GM23338 (cell line): ENCODE data around the gene JOSD2. TPM values are rescaled to one million over a fixed set of nuclear protein-coding genes. Genes with fewer than 3 reads are reported as not detected.

Experiments
- ATAC-seq: fragments of 200-7000 bp; cut with Tn5 transposase; 3 replicates; pipeline ENCODE4 v1.9.1; 2020
- DNase-seq: peaks from one replicate; pipeline ENCODE4 v3.0.0-alpha.2; 2015; ENCODE audit warnings: low spot score
- H2AFZ ChIP-seq: fragments of 200-600 bp; sonication (generic); 2 replicates; pipeline ENCODE4 v1.8.0; 2016; ENCODE audit warnings: antibody characterized with exemption, mild to moderate bottlenecking, moderate library complexity
- H3F3A ChIP-seq: fragments of 200-600 bp; sonication (generic); replicated peaks from 2 replicates; pipeline ENCODE4 v1.8.0; 2017; ENCODE audit warnings: antibody characterized with exemption, mixed run types, low read depth
- H3K27ac ChIP-seq: fragments of 200-600 bp; sonication (generic); 2 replicates; pipeline ENCODE4 v1.6.1; 2016; ENCODE audit warnings: low read depth
- H3K27me3 ChIP-seq: fragments of 200-600 bp; sonication (generic); 2 replicates; pipeline ENCODE4 v1.8.0; 2016; ENCODE audit warnings: mild to moderate bottlenecking, mixed run types, moderate library complexity; ENCODE audit not compliant: insufficient read depth
- H3K36me3 ChIP-seq: fragments of 200-600 bp; sonication (generic); 2 replicates; pipeline ENCODE4 v1.8.0; 2016; ENCODE audit warnings: mild to moderate bottlenecking; ENCODE audit not compliant: insufficient read depth
- H3K4me1 ChIP-seq: fragments of 200-600 bp; sonication (generic); 2 replicates; pipeline ENCODE4 v1.8.0; 2016; ENCODE audit warnings: mild to moderate bottlenecking, moderate library complexity; ENCODE audit not compliant: insufficient read depth
- H3K4me2 ChIP-seq: fragments of 200-600 bp; sonication (generic); 2 replicates; pipeline ENCODE4 v1.7.1; 2017; ENCODE audit warnings: mixed run types
- H3K4me3 ChIP-seq: fragments of 200-600 bp; sonication (generic); 2 replicates; pipeline ENCODE4 v1.6.1; 2016; ENCODE audit warnings: mixed run types
- H3K79me2 ChIP-seq: fragments of 200-600 bp; sonication (generic); replicated peaks from 2 replicates; pipeline ENCODE4 v1.8.0; 2017; ENCODE audit warnings: mild to moderate bottlenecking; ENCODE audit not compliant: insufficient read depth
- H3K9me2 ChIP-seq: fragments of 200-600 bp; sonication (generic); 2 replicates; pipeline ENCODE4 v1.8.0; 2017; ENCODE audit not compliant: insufficient read depth
- H4K20me1 ChIP-seq: fragments of 200-600 bp; sonication (generic); replicated peaks from 2 replicates; pipeline ENCODE4 v1.8.0; 2017; ENCODE audit warnings: mild to moderate bottlenecking; ENCODE audit not compliant: insufficient read depth
- H3K27ac Mint-ChIP-seq: 2 replicates; pipeline ENCODE4 v1.8.0; 2020; ENCODE audit warnings: inconsistent platforms, mild to moderate bottlenecking, moderate library complexity, mixed read lengths
- H3K27me3 Mint-ChIP-seq: 3 replicates; pipeline ENCODE4 v1.8.0; 2022; ENCODE audit warnings: low read depth, mild to moderate bottlenecking, moderate library complexity, mixed read lengths, inconsistent platforms; ENCODE audit not compliant: insufficient read depth, poor library complexity
- H3K36me3 Mint-ChIP-seq: 3 replicates; pipeline ENCODE4 v1.8.0; 2021; ENCODE audit warnings: low read depth, mild to moderate bottlenecking, inconsistent platforms, moderate library complexity, mixed read lengths
- H3K4me1 Mint-ChIP-seq: 3 replicates; pipeline ENCODE4 v1.8.0; 2020; ENCODE audit warnings: mild to moderate bottlenecking, inconsistent platforms, mixed read lengths
- H3K4me3 Mint-ChIP-seq: 3 replicates; pipeline ENCODE4 v1.8.0; 2021; ENCODE audit warnings: moderate library complexity, mild to moderate bottlenecking, inconsistent platforms, mixed read lengths
- H3K9me3 Mint-ChIP-seq: 3 replicates; pipeline ENCODE4 v1.8.0; 2020; ENCODE audit warnings: moderate library complexity, mild to moderate bottlenecking, inconsistent platforms, mixed read lengths
- EZH2 ChIP-seq: fragments of 200-600 bp; sonication (generic); IDR thresholded peaks from one replicate; pipeline ENCODE4 v1.8.0; 2017; ENCODE audit warnings: antibody characterized with exemption, mild to moderate bottlenecking, low read depth; ENCODE audit not compliant: unreplicated experiment
- EZH2phosphoT487 ChIP-seq: fragments of 200-600 bp; sonication (generic); IDR thresholded peaks from one replicate; pipeline ENCODE4 v1.8.1; 2018; ENCODE audit warnings: antibody characterized with exemption; ENCODE audit not compliant: unreplicated experiment
- JUNB ChIP-seq: IDR thresholded peaks from one replicate; pipeline ENCODE4 v1.6.1; 2016; ENCODE audit warnings: antibody characterized with exemption; ENCODE audit not compliant: unreplicated experiment
- NANOG ChIP-seq: IDR thresholded peaks from 2 replicates; pipeline ENCODE4 v1.6.1; 2016; ENCODE audit warnings: antibody characterized with exemption, borderline replicate concordance
- POLR2AphosphoS5 ChIP-seq: IDR thresholded peaks from 2 replicates; pipeline ENCODE4 v1.6.1; 2016; ENCODE audit warnings: antibody characterized with exemption, low read depth
- STAT1 ChIP-seq: IDR thresholded peaks from one replicate; pipeline ENCODE4 v1.6.1; 2016; ENCODE audit warnings: antibody characterized with exemption; ENCODE audit not compliant: unreplicated experiment
- ZNF114 ChIP-seq: fragments of 250-450 bp; sonication (Bioruptor Pico); IDR thresholded peaks from 2 replicates; pipeline ENCODE4 v1.5.0; 2020; ENCODE audit warnings: mild to moderate bottlenecking, moderate library complexity
- ZNF331 ChIP-seq: fragments of 250-450 bp; sonication (Bioruptor Pico); IDR thresholded peaks from 2 replicates; pipeline ENCODE4 v1.5.0; 2020; ENCODE audit warnings: low read depth, mild to moderate bottlenecking, moderate library complexity
- polyA plus RNA-seq: library from polyadenylated mRNA; unstranded; fragments of >200 nt; fragmentation: Nextera tagmentation; extraction: Ambion mirVana; gene quantifications from 2 replicates; pipeline ENCODE4 v1.2.1, GENCODE V29; 2016
- total RNA-seq: library from RNA; depleted of rRNA; stranded (reverse); fragments of >200 nt; shearing (Covaris generic); gene quantifications from 2 replicates; pipeline ENCODE4 v1.2.3, GENCODE V29; 2014
- TF ChIP-seq, protein P1 (sequence below): IDR thresholded peaks from one replicate; pipeline ENCODE4 v1.6.1; 2018; ENCODE audit warnings: antibody characterized with exemption; ENCODE audit not compliant: unreplicated experiment
- TF ChIP-seq, protein P2 (sequence below): IDR thresholded peaks from 2 replicates; pipeline ENCODE4 v1.6.1; 2016; ENCODE audit warnings: antibody characterized with exemption
- TF ChIP-seq, protein P3 (sequence below): fragments of 250-450 bp; sonication (Bioruptor Pico); IDR thresholded peaks from 2 replicates; pipeline ENCODE4 v1.5.0; 2020; ENCODE audit warnings: mild to moderate bottlenecking, moderate library complexity

The JOSD2 gene
- total and polyA plus RNA-seq, 2 experiments from 2014 or later = 3.3 to 5.8 TPM

DNA sequence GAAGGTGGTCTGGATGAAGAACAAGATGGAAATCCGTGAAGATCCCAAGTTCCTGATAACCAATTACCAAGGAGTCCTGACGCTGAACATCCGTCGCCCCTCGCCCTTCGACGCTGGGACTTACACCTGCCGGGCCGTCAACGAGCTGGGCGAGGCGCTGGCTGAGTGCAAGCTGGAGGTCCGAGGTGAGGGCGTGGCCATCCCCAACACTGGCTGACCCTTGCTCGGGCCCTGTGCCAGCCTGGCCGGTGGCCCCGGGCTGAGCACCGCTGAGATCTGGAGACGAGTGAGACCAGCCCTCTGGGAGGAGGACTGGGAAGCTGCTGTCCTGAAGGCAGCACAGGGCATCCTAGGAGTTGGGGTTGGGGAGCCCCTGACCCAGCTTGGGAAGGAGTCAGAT is 46.6 kb downstream of the JOSD2 start (continued):
- TF ChIP-seq, protein P1, sequence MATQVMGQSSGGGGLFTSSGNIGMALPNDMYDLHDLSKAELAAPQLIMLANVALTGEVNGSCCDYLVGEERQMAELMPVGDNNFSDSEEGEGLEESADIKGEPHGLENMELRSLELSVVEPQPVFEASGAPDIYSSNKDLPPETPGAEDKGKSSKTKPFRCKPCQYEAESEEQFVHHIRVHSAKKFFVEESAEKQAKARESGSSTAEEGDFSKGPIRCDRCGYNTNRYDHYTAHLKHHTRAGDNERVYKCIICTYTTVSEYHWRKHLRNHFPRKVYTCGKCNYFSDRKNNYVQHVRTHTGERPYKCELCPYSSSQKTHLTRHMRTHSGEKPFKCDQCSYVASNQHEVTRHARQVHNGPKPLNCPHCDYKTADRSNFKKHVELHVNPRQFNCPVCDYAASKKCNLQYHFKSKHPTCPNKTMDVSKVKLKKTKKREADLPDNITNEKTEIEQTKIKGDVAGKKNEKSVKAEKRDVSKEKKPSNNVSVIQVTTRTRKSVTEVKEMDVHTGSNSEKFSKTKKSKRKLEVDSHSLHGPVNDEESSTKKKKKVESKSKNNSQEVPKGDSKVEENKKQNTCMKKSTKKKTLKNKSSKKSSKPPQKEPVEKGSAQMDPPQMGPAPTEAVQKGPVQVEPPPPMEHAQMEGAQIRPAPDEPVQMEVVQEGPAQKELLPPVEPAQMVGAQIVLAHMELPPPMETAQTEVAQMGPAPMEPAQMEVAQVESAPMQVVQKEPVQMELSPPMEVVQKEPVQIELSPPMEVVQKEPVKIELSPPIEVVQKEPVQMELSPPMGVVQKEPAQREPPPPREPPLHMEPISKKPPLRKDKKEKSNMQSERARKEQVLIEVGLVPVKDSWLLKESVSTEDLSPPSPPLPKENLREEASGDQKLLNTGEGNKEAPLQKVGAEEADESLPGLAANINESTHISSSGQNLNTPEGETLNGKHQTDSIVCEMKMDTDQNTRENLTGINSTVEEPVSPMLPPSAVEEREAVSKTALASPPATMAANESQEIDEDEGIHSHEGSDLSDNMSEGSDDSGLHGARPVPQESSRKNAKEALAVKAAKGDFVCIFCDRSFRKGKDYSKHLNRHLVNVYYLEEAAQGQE = no peak
- TF ChIP-seq STAT1 (no peak), EZH2 (no peak), POLR2AphosphoS5 (no peak), ZNF331 (no peak)
- TF ChIP-seq, protein P2, sequence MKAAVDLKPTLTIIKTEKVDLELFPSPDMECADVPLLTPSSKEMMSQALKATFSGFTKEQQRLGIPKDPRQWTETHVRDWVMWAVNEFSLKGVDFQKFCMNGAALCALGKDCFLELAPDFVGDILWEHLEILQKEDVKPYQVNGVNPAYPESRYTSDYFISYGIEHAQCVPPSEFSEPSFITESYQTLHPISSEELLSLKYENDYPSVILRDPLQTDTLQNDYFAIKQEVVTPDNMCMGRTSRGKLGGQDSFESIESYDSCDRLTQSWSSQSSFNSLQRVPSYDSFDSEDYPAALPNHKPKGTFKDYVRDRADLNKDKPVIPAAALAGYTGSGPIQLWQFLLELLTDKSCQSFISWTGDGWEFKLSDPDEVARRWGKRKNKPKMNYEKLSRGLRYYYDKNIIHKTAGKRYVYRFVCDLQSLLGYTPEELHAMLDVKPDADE = no peak

DNA sequence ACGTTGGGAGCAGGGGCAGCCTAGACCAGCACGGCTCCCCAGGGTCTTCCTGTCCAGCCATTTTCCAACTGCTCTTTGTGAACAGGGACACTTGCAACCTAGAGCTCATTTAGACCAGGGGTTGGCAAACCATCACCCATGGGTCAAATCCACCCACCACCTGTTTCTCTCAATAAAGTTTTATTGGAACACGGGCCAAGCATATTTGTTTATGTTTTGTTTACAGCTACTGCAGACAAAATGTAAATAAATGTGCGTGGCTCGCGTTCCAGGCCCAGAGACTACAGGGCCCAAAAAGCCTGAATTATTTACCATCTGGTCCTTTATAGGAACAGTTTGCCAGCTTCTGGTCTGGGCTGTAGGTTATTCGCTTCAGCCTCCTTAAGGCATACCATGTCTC is 48.0 kb downstream of the JOSD2 start:
- Histone ChIP-seq H4K20me1 (no peaks in the 10 kb centered on the region), H3K4me3 (no peak overlapping the region), H3K27me3 (no peaks in the 10 kb centered on the region), H3K4me1 (0 out of 2 replicates have a peak, but pooled peaks cover 3% of the 10 kb centered on the region), H3K79me2 (no peaks in the 10 kb centered on the region), H2AFZ (no peak overlapping the region), H3K27ac (no peak overlapping the region), H3K36me3 (no peaks in the 10 kb centered on the region), H3K9me2 (no peaks in the 10 kb centered on the region), H3F3A (no peaks in the 10 kb centered on the region), H3K4me2 (no peak overlapping the region)
- Mint-ChIP-seq H3K27ac (no peak overlapping the region), H3K36me3 (peaks cover 21% of the 10 kb centered on the region), H3K4me1 (no peaks in the 10 kb centered on the region), H3K4me3 (no peak overlapping the region), H3K9me3 (peaks cover 86% of the 10 kb centered on the region), H3K27me3 (peaks cover 11% of the 10 kb centered on the region)
- ATAC-seq (no peak), DNase-seq (no peak)
- no peak for TF ChIP-seq ZNF114 (CRISPR knock-in tag)
- no peak for TF ChIP-seq EZH2
- TF ChIP-seq ZNF331 = no peak
- TF ChIP-seq, protein P2 = no peak
- TF ChIP-seq JUNB = no peak
- TF ChIP-seq, protein P3, sequence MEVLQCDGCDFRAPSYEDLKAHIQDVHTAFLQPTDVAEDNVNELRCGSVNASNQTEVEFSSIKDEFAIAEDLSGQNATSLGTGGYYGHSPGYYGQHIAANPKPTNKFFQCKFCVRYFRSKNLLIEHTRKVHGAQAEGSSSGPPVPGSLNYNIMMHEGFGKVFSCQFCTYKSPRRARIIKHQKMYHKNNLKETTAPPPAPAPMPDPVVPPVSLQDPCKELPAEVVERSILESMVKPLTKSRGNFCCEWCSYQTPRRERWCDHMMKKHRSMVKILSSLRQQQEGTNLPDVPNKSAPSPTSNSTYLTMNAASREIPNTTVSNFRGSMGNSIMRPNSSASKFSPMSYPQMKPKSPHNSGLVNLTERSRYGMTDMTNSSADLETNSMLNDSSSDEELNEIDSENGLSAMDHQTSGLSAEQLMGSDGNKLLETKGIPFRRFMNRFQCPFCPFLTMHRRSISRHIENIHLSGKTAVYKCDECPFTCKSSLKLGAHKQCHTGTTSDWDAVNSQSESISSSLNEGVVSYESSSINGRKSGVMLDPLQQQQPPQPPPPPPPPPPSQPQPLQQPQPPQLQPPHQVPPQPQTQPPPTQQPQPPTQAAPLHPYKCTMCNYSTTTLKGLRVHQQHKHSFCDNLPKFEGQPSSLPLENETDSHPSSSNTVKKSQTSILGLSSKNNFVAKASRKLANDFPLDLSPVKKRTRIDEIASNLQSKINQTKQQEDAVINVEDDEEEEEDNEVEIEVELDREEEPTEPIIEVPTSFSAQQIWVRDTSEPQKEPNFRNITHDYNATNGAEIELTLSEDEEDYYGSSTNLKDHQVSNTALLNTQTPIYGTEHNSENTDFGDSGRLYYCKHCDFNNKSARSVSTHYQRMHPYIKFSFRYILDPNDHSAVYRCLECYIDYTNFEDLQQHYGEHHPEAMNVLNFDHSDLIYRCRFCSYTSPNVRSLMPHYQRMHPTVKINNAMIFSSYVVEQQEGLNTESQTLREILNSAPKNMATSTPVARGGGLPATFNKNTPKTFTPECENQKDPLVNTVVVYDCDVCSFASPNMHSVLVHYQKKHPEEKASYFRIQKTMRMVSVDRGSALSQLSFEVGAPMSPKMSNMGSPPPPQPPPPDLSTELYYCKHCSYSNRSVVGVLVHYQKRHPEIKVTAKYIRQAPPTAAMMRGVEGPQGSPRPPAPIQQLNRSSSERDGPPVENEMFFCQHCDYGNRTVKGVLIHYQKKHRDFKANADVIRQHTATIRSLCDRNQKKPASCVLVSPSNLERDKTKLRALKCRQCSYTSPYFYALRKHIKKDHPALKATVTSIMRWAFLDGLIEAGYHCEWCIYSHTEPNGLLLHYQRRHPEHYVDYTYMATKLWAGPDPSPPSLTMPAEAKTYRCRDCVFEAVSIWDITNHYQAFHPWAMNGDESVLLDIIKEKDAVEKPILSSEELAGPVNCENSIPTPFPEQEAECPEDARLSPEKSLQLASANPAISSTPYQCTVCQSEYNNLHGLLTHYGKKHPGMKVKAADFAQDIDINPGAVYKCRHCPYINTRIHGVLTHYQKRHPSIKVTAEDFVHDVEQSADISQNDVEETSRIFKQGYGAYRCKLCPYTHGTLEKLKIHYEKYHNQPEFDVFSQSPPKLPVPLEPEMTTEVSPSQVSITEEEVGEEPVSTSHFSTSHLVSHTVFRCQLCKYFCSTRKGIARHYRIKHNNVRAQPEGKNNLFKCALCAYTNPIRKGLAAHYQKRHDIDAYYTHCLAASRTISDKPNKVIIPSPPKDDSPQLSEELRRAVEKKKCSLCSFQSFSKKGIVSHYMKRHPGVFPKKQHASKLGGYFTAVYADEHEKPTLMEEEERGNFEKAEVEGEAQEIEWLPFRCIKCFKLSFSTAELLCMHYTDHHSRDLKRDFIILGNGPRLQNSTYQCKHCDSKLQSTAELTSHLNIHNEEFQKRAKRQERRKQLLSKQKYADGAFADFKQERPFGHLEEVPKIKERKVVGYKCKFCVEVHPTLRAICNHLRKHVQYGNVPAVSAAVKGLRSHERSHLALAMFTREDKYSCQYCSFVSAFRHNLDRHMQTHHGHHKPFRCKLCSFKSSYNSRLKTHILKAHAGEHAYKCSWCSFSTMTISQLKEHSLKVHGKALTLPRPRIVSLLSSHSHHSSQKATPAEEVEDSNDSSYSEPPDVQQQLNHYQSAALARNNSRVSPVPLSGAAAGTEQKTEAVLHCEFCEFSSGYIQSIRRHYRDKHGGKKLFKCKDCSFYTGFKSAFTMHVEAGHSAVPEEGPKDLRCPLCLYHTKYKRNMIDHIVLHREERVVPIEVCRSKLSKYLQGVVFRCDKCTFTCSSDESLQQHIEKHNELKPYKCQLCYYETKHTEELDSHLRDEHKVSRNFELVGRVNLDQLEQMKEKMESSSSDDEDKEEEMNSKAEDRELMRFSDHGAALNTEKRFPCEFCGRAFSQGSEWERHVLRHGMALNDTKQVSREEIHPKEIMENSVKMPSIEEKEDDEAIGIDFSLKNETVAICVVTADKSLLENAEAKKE (CRISPR knock-in tag) = no peak
- TF ChIP-seq NANOG = no peak
- TF ChIP-seq EZH2phosphoT487 = no peak
- TF ChIP-seq STAT1 = no peak
- no peak for TF ChIP-seq POLR2AphosphoS5
